Measurements from ENCODE around the gene GSTM4.

GRCh38 chr1:109626682-109627408 is 29.1 kb upstream of the GSTM4 start:
- no peak for TF ChIP-seq CTCF (IDR thresholded peaks at IDR 0.05; ENCODE audit: low read depth, low read length, missing input control)
- TF ChIP-seq REST (IDR thresholded peaks at IDR 0.05) = no peak
- TF ChIP-seq SP1 (IDR thresholded peaks at IDR 0.05) = no peak
- TF ChIP-seq EGR1 (IDR thresholded peaks at IDR 0.05; ENCODE audit: low read depth in 2 of 2) = no peak
- TF ChIP-seq TAF1 (conservative IDR thresholded peaks at IDR 0.05) = no peak
- no peak for TF ChIP-seq JUND (IDR thresholded peaks at IDR 0.05)
- no peak for TF ChIP-seq MAX (IDR thresholded peaks at IDR 0.05)
- TF ChIP-seq FOXA1 (IDR thresholded peaks at IDR 0.05) = no peak
- no peak for TF ChIP-seq RAD21 (IDR thresholded peaks at IDR 0.05)
- no peak for TF ChIP-seq ATF3 (IDR thresholded peaks at IDR 0.05)
- TF ChIP-seq GABPA (IDR thresholded peaks at IDR 0.05 in 1 of 2, conservative IDR thresholded peaks at IDR 0.05 in 1 of 2) = no peak
- no peak for TF ChIP-seq HNF4A (conservative IDR thresholded peaks at IDR 0.05)
- TF ChIP-seq RXRA (IDR thresholded peaks at IDR 0.05) = no peak
- no peak for TF ChIP-seq YY1 (IDR thresholded peaks at IDR 0.05)
